Activated CD8-positive, alpha-beta memory T cell treated with anti-CD3 and anti-CD28 coated beads for 36 hours (primary cell): ENCODE measurements around the gene AOPEP. TPM values are rescaled to one million over a fixed set of nuclear protein-coding genes. Genes with fewer than 3 reads are reported as not detected.
"Not testable (repeated sequence)": the region's sequence is repeated elsewhere in the genome, so short reads cannot be mapped to it uniquely, and the experiment has no call there.

Source experiments
- CTCF ChIA-PET: fragments of 350-600 bp; sonication (Branson Sonifier 250); formaldehyde crosslinking; loops from one replicate; lab custom pipeline; 2021; ENCODE audit warnings: antibody characterized with exemption; lab: Charles Lee
- POLR2A ChIA-PET: fragments of 350-600 bp; sonication (Branson Sonifier 250); formaldehyde crosslinking; loops from one replicate; lab custom pipeline; 2021; ENCODE audit warnings: antibody characterized with exemption; lab: Charles Lee
- total RNA-seq, 2 experiments: library from RNA; stranded (reverse); gene quantifications; one replicate each; pipeline ENCODE4 v1.2.3, GENCODE V29; 2021

The AOPEP gene
- total RNA-seq, 2 experiments from 2014 or later: 7.4 to 7.8 TPM

DNA sequence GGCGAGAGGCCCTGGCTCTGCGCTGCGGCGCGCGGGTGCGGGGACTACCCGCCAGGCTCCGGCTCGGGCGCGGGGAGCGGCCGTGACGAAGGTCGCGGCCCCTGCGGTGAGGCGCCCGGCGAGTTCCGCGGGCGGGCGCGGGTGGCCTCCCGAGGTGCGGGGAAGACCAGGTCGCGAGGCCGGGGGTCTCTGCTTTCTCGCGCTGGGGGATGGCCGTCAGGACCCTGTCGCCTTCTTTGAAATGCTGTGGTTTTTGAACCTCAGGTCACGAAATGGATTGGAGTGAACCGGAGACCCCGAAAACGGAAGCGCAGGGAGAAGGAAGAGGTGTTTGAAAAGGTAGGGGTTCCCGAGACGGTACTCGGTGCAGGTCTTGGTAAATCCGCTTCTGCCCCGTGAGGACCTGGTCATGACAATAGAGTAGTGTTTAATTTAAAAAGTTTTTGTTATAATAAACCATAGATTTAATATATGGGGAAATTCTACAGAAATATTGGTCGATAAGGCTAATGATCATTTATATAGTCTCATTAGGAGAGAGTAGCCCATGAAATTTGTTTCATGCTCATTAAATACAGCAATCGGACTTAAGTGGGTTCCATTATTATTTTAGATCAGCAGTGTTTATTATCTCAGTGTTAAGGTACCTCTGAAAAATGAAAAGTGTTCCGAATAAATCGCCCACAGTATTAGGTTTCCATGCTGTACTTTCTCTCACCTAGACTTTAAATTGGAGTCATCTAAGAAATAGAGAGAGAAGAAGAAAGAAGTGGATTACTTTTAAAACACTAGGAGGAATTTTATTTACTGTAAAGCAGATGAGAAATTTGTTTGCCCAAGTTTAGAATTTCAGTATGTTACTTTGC lies 279.0 kb downstream of the AOPEP start:
- ChIA-PET POLR2A (no interaction called here), CTCF (no interaction called here)

DNA sequence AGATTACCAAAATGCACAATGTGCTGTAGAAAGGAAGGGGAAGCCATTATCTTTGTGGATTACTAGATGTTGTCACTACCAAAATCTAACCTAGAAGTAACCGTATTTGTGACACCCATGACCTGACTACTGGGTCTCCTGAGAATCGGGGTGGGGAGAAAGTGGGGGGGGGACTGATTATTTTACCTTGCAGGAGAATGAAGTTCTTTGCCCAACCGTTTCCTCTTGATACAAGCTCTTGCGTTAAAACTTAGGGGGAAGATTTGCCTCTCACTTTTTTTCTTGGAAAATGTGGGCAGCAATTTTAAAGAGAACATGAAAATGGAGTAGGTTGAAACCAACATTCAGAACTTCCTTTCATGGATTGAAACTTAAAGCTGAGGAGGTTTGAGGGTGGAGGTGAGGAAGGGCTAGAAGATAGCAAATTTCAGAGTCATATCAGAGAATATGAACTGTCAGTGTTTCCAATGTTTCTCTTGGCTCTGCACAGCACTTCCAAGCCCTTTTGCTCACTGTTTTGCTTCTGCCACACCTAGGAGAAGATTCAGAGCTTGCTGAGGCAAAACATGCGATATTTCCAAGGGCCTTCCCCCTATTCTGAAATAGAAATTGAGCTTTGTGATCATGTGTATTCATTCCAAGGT lies 280.8 kb downstream of the AOPEP start:
- CTCF ChIA-PET: interaction anchor here (1.2 kb wide), 1 partner anchor 121 kb away, joined by 3 read pairs; no protein-coding TSS in a partner anchor
- POLR2A ChIA-PET: no interaction called here

DNA sequence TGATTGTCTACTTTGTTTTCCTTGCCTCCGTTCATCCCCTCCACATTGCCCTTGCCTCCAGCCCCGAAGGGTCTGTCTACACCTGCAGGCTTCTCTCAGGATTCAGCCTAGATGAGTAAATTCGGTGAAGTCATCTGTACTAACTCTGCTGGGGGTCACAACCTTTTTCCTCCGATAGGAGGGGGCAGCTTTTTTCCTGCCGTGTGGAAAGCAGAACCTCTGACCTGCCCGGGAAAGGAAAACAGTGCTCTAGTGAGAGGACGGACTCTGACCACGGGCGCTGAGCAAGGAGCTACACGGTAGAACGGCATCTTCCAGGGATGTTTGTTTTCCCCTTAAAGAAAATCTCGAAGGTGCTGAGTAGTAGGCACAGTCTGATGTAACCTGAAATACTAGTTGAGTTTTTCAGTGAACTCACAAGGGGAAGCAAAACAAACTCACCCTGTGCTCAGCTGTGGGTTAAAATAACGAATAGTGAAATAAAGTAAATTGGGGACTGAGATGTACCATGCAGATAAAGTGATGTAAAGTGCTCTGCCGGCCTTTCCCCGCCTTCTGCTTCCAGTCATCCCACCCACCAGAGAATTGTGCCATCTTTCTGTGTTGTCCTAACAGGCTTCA lies 281.8 kb downstream of the AOPEP start:
- ChIA-PET CTCF (interaction anchor here (1.2 kb wide), 1 partner anchor 120 kb away, joined by 3 read pairs; no protein-coding TSS in a partner anchor), POLR2A (no interaction called here)

DNA sequence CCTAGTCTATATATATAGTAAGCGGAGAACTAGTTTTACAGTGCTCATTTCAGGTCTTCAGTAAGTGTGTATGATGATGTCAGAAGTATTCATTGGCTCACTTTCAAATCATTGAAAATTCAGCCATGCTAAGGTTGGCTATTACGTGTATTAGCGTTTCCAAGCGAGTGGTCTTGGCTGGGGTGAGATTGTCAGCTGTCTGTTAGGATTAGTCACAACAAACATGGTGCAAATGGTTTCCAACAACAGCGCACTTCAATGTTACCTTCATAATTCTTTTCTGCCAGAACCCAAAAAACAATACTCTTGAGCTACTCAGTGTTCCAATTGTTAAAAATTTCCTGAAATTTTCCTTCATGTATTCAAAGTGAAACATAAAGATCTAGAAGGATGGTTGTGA lies 283.0 kb downstream of the AOPEP start:
- ChIA-PET POLR2A (no interaction called here), CTCF (interaction anchor here (1.6 kb wide), 1 partner anchor 9 kb away, joined by 4 read pairs; no protein-coding TSS in a partner anchor)

- POLR2A ChIA-PET: no interaction called here
- CTCF ChIA-PET: interaction anchor here (1.6 kb wide), 1 partner anchor 10 kb away, joined by 4 read pairs; no protein-coding TSS in a partner anchor
Observed at GRCh38 chr9:95010431-95010838, 283.9 kb downstream of the AOPEP start.

DNA sequence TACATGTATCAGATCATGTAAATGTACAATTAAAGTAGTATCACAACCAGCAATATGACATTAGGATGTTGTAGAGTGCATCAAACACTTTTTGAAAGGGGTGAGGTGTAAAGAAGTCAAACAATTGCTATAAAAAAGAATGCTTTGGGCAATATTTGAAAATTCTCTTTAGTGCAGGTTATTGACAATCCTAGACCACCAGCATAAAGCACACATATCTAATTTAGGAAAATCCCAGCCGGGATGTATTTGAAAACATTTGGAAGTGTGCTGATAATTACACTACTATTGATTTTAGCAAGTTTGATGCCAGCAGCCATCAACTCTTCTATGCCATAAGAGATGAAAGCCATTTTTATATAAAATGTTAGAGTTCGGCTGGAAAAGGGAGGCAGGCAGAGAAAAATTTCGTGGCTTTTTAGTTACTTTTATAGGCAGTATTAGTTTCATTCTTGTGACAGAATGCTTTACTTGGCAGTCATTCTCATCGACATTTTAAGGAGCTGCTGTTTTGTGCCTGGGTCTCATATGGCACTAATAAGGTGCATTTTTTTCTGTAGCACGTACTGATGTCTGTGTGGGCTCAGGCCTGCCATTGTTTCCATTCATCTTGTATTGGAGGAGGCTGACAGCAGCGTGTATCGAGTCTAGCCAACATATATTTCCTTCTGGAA lies 285.7 kb downstream of the AOPEP start:
- POLR2A ChIA-PET: no interaction called here
- CTCF ChIA-PET: no interaction called here

- ChIA-PET POLR2A (no interaction called here), CTCF (interaction anchor here (1.3 kb wide), 1 partner anchor 344 kb away, joined by 4 read pairs; no protein-coding TSS in a partner anchor)
Observed at GRCh38 chr9:95012902-95013301, 286.4 kb downstream of the AOPEP start.

DNA sequence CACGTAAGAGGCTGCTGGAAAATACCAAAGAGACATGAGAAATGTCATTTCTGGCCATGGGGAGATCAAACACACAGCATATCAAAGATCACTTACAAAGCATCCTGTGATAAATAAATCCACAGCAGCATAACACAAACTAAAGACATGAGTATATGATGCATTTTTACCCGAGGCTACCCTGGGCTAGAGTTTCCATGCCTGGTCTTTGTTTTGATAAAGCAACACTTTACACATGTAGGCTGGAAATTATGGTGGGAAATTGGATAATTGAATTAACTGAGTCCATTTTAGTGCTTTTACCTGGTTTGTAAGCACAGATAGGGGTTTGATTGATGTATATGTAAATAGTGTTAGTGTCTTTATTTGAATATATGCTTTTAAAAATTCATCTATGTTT lies 288.4 kb downstream of the AOPEP start:
- CTCF ChIA-PET: no interaction called here
- POLR2A ChIA-PET: no interaction called here

GRCh38 chr9:95015569-95015968 lies 289.1 kb downstream of the AOPEP start:
- POLR2A ChIA-PET: no interaction called here
- CTCF ChIA-PET: interaction anchor here (0.7 kb wide), 1 partner anchor 1199 kb away, joined by 4 read pairs; no protein-coding TSS in a partner anchor

DNA sequence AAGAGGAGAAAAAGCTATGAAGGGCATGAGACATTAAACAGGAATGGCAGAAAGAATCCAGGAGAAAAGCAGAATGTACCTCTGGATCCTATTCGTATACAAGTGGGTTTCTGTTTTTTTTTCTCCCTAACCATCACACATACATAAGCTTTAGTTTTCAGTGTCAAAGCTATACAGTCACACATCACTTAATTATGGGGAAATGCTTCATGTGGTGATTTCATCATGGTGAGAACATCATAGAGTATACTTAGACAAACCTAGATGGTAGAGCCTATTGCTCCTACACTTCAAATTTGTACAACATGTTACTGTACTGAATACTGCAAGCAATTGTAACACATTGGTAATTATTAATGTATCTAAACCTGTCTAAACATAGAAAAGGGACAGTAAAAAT lies 290.6 kb downstream of the AOPEP start:
- POLR2A ChIA-PET: no interaction called here

GRCh38 chr9:95017661-95018060 lies 291.2 kb downstream of the AOPEP start:
- CTCF ChIA-PET: no interaction called here
- POLR2A ChIA-PET: no interaction called here

More for the DNA sequence above, 290.6 kb downstream of the AOPEP start:
- CTCF ChIA-PET: no interaction called here

GRCh38 chr9:95018099-95018936 lies 291.8 kb downstream of the AOPEP start:
- CTCF ChIA-PET: no interaction called here
- POLR2A ChIA-PET: no interaction called here

GRCh38 chr9:95020644-95021043 lies 294.1 kb downstream of the AOPEP start:
- POLR2A ChIA-PET: not testable (repeated sequence)

GRCh38 chr9:95021166-95021886 lies 294.8 kb downstream of the AOPEP start:
- ChIA-PET CTCF (interaction anchor here (0.6 kb wide), 1 partner anchor 120 kb away, joined by 4 read pairs; no protein-coding TSS in a partner anchor), POLR2A (no interaction called here)

More at GRCh38 chr9:95020644-95021043, 294.1 kb downstream of the AOPEP start:
- CTCF ChIA-PET: not testable (repeated sequence)

- ChIA-PET CTCF (no interaction called here), POLR2A (no interaction called here)
Observed at GRCh38 chr9:95022657-95023056, 296.2 kb downstream of the AOPEP start.

DNA sequence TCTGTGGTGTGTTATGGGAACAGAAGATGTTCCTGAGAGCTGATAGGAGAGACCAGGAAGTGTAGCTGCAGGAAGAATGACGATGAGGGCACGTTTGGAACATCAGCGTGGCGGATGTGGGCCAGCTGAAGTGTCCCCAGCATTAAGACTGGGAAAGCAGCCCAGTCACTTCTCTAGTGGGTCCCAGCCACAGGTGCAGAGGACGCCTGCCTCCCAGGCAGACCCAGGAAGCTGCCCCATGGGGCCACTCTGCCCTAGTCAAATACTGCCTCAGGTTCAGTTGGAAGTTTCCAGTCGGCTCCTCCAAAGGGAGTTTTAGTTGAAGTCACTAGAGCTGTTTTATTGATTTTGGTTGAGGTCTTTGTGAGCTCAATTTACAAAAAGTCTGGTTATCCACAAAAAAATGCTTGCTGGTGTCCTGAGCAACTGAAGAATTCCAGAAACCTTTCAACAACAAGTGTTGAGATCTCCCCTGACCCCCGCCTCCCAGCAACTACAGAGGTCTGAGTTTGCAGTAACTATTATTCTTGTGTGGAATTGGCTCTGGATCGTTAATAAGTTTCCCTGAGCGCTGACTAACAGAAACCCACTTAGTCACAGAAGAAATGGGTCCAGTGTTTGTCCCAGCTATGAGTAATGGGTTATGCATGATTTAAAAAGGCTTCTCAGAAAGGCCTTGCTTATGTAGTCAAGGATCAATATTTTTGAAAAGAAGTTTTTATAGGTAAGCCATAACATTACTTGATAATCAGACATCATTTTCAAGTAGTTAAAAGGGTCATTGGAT lies 296.9 kb downstream of the AOPEP start:
- CTCF ChIA-PET: no interaction called here
- POLR2A ChIA-PET: no interaction called here

DNA sequence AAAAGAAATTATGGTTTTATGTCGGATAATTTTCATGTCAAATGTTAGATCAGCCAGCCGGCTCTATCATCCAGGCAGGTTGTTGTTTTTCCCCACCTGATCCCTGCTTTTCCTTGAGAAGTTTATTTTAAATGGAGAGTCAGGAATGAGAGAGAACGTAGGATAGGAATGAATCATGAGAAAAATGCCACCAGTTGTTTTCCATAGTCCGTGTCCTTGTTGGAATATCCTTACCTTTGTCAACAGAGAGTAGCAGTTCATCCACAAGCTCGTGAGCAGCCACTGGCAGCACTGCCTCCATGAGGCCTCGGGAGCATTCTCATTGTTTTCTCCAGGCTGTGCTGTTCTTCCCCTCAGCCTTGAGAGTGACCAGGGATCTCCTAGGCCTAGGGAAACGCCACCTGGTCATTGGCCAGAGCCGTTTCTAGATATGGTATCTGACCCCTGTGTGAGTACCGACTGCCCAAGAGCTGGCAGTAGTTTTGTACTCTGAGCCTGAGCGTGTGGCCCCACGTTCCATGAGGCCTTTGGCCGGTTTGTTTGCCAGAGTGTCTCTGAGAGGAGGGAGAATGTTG lies 297.7 kb downstream of the AOPEP start:
- CTCF ChIA-PET: no interaction called here
- POLR2A ChIA-PET: no interaction called here
